ENCODE measurements around the gene CDK18. TPM values are rescaled to one million over a fixed set of nuclear protein-coding genes. Genes with fewer than 3 reads are reported as not detected.
A peak's percentile ranks its signal among the peaks of the same experiment; 100 is the strongest.

The CDK18 gene
- total and polyA plus RNA-seq, 9 of the 15 experiments (the other 6 are each of a cell fraction or from before 2014, with no cell fraction given) = 0.05 to 0.69 (median 0.17) TPM; not detected in 2

DNA sequence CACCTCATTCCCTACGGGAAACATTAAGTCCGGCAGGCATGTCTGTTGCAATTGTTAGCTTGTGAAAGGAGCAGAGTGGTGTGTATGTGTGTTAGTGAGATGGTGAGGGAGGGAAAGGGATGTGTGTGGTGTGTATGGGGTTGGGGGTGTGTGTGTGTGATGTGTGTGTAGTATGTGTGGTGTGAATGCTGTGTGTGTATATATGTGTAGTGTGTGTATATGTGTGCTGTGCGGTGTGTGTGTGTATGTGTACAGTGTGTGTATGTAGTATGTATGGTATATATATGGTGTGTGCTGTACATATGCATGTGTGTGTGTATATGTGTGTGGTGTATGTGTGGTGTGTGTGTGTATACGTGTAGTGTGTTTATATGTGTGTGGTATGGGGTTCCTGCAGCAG lies 27.8 kb upstream of the CDK18 start:
- Histone ChIP-seq H2AFZ (ENCODE audit: low read depth, low read length) (no peak overlapping the region), H3K9me1 (ENCODE audit: control insufficient read depth, insufficient read depth, low read length) (no peaks in the 10 kb centered on the region), H3K27ac (ENCODE audit: extremely low read depth, low read depth, low read length) (no peak overlapping the region), H3K36me3 (ENCODE audit: control insufficient read depth, insufficient read depth, low read length) (no peaks in the 10 kb centered on the region), H3K9me3 (replicated peaks; ENCODE audit: control insufficient read depth, insufficient read depth, low read depth, low read length) (peaks cover 4% of the 10 kb centered on the region; the same call in 1 of the 2 replicates), H3K4me2 (ENCODE audit: insufficient read depth, low read length) (no peak overlapping the region), H3K27me3 (ENCODE audit: control insufficient read depth in 2 of 2, insufficient read depth in 2 of 2, low read length in 2 of 2) (peaks cover 10 to 35% of the 10 kb centered on the region in 2 experiments), H3K4me3 (no peak overlapping the region), H3K9ac (ENCODE audit: insufficient read depth in 1 of 2, low read depth in 2 of 2, low read length in 2 of 2) (no peak overlapping the region), H3K79me2 (ENCODE audit: control insufficient read depth, insufficient read depth, low read length) (no peaks in the 10 kb centered on the region), H3K4me1 (replicated peaks in 1 of 2; ENCODE audit: control insufficient read depth in 2 of 2, insufficient read depth in 2 of 2, low read length in 2 of 2) (peaks cover 0 to 4% of the 10 kb centered on the region in 2 experiments; a peak in 1 of 5 replicates), H4K20me1 (replicated peaks; ENCODE audit: control insufficient read depth, insufficient read depth, low read length) (peaks cover 10% of the 10 kb centered on the region)
- ChIA-PET CTCF (ENCODE audit: low intra/inter-chr PET ratio) (no interaction called here), POLR2A (interaction anchor here (0.5 to 1.0 kb wide), 3 partner anchors 9 to 16 kb away, joined by 3 read pairs; no protein-coding TSS in a partner anchor)
- BruUV-seq (replicated peaks) = no TSS peak
- ATAC-seq = no peak
- intact Hi-C loops (cut with micrococcal nuclease) (no loop called here), in situ Hi-C loops (cut with MboI) (no loop called here)
- peak; percentile 58; the same call in 1 of the 2 replicates for TF ChIP-seq ZBTB26 (CRISPR knock-in tag; IDR thresholded peaks at IDR 0.05)
- no peak for TF ChIP-seq ZNF586 (CRISPR knock-in tag; conservative IDR thresholded peaks at IDR 0.05)
- 0 out of 2 replicates have a peak, but pooled peaks have one; percentile 15 for TF ChIP-seq OTX1 (CRISPR knock-in tag; IDR thresholded peaks at IDR 0.05)
- 0 out of 2 replicates have a peak, but pooled peaks have one; percentile 67 for TF ChIP-seq TSC22D4 (tag; IDR thresholded peaks at IDR 0.05)
- 0 out of 2 replicates have a peak, but pooled peaks have one; percentile 40 for TF ChIP-seq ELF4 (CRISPR knock-in tag; IDR thresholded peaks at IDR 0.05)
- TF ChIP-seq RNF2 (IDR thresholded peaks at IDR 0.05) = no peak
- WGBS (ENCODE audit: insufficient coverage, low coverage, missing lambda C conversion rate) = 3% methylated on average over 4 of the region's 4 CpGs
- DNase-seq (ENCODE audit: extremely low read depth in 1 of 4, low spot score in 3 of 4) = no peak
- no peak for FAIRE-seq
